ENCODE data around the gene TMEM272.

GRCh38 chr13:51780099-51780498 is 64.9 kb downstream of the TMEM272 start:
- no peak for TF ChIP-seq CTCF (IDR thresholded peaks at IDR 0.05 in 2 of 3, conservative IDR thresholded peaks at IDR 0.05 in 1 of 3; ENCODE audit: insufficient read depth in 2 of 3, low read depth in 1 of 3, low read length in 3 of 3)
- no peak for TF ChIP-seq TEAD2 (tag; IDR thresholded peaks at IDR 0.05)
- no peak for TF ChIP-seq ATF2 (CRISPR knock-in tag; IDR thresholded peaks at IDR 0.05)
- no peak for TF ChIP-seq SRF (CRISPR knock-in tag; IDR thresholded peaks at IDR 0.05)
- TF ChIP-seq COPS2 (conservative IDR thresholded peaks at IDR 0.05): no peak
- TF ChIP-seq SREBF2 (CRISPR knock-in tag; IDR thresholded peaks at IDR 0.05): no peak
